A673 (cell line): ENCODE results near the gene SPEF1. TPM values are rescaled to one million over a fixed set of nuclear protein-coding genes. Genes with fewer than 3 reads are reported as not detected.

ENCODE experiments used
- BruUV-seq: library from RNA; stranded (reverse); fragments of 400-500 nt; replicated peaks from 2 replicates; lab custom pipeline; 2021; lab: Mats Ljungman, UMichigan
- CTCF ChIA-PET: fragments of 300-600 bp; sonication (Branson Sonifier 250); formaldehyde crosslinking; loops from one replicate; lab custom pipeline; 2022; ENCODE audit warnings: antibody characterized with exemption; lab: Charles Lee
- POLR2A ChIA-PET: fragments of 300-600 bp; sonication (Branson Sonifier 250); formaldehyde crosslinking; loops from one replicate; lab custom pipeline; 2022; ENCODE audit warnings: antibody characterized with exemption; ENCODE audit not compliant: low non-redundant PET; lab: Charles Lee
- DNase-seq: peaks from one replicate; pipeline ENCODE4 v3.0.0-alpha.2; 2015; ENCODE audit warnings: low spot score
- H3K27ac ChIP-seq: fragments of 200-600 bp; sonication (generic); 2 replicates; pipeline ENCODE4 v1.5.1; 2016; ENCODE audit warnings: mixed run types, low read depth, mild to moderate bottlenecking, mixed read lengths, antibody characterized with exemption, low read length; ENCODE audit not compliant: poor library complexity, severe bottlenecking
- H3K27me3 ChIP-seq: fragments of 200-600 bp; sonication (generic); replicated peaks from 2 replicates; pipeline ENCODE4 v1.6.1; 2017; ENCODE audit warnings: mixed run types, low read depth, mild to moderate bottlenecking, mixed read lengths, antibody characterized with exemption, low read length; ENCODE audit not compliant: insufficient read depth, poor library complexity
- H3K36me3 ChIP-seq: fragments of 200-600 bp; sonication (generic); 2 replicates; pipeline ENCODE4 v1.6.1; 2016; ENCODE audit warnings: mixed run types, mild to moderate bottlenecking, mixed read lengths, antibody characterized with exemption, low read length; ENCODE audit not compliant: insufficient read depth, poor library complexity, severe bottlenecking
- H3K4me1 ChIP-seq: fragments of 200-600 bp; sonication (generic); 2 replicates; pipeline ENCODE4 v1.6.1; 2017; ENCODE audit warnings: mixed run types, mild to moderate bottlenecking, mixed read lengths, antibody characterized with exemption, low read length; ENCODE audit not compliant: insufficient read depth, poor library complexity, severe bottlenecking
- H3K4me3 ChIP-seq: fragments of 200-600 bp; sonication (generic); 2 replicates; pipeline ENCODE4 v1.5.1; 2016; ENCODE audit warnings: low read depth, mixed run types, mild to moderate bottlenecking, mixed read lengths, low read length; ENCODE audit not compliant: poor library complexity, severe bottlenecking
- H3K9me3 ChIP-seq: fragments of 200-600 bp; sonication (generic); 2 replicates; pipeline ENCODE4 v1.6.1; 2016; ENCODE audit warnings: mixed run types, low read depth, mild to moderate bottlenecking, mixed read lengths, antibody characterized with exemption, low read length; ENCODE audit not compliant: poor library complexity, severe bottlenecking
- CTCF ChIP-seq: fragments of 300-800, 200-600 bp; sonication (generic); conservative IDR thresholded peaks from 2 replicates; pipeline ENCODE4 v1.5.1; 2017; ENCODE audit warnings: low read depth, mild to moderate bottlenecking, antibody characterized with exemption, low read length, moderate library complexity, mixed read lengths
- EZH2 ChIP-seq: fragments of 200-600 bp; sonication (generic); IDR thresholded peaks from 2 replicates; pipeline ENCODE4 v1.6.1; 2017; ENCODE audit warnings: borderline replicate concordance, low read depth, mild to moderate bottlenecking, mixed read lengths, antibody characterized with exemption, low read length; ENCODE audit not compliant: poor library complexity, severe bottlenecking
- intact Hi-C: fragments of 100-400 bp; cut with micrococcal nuclease; formaldehyde crosslinking; loops from one replicate; pipeline ENCODE4 v1.10.0; 2022; ENCODE audit not compliant: unreplicated experiment
- total RNA-seq: library from RNA; stranded (reverse); gene quantifications from 2 replicates; pipeline ENCODE4 v1.2.3, GENCODE V29; 2021

Gene SPEF1
- total RNA-seq, 1 experiment from 2014 or later, result 0.49 TPM

DNA sequence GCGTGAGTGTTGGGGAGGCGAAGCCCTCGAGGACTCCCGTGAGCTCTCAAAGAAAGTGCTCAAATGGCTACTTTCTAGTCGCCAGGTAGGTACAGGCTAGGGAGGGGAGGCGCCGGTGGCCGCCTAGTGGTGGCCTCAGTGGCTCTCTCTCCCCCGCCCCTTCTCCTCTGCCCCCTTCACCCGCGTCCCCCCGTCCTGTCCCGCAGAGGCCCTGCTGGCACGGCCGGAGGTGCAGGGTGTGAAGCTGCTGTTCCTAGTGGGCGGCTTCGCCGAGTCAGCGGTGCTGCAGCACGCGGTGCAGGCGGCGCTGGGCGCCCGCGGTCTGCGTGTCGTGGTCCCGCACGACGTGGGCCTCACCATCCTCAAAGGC lies 30.0 kb downstream of the SPEF1 start:
- BruUV-seq, result no TSS peak
- POLR2A ChIA-PET, result no interaction called here
- intact Hi-C loops, result no loop called here
- Histone ChIP-seq H3K36me3 (peaks cover 1% of the 10 kb centered on the region), H3K4me3 (no peak overlapping the region), H3K27me3 (no peaks in the 10 kb centered on the region), H3K27ac (no peak overlapping the region), H3K9me3 (no peaks in the 10 kb centered on the region), H3K4me1 (no peaks in the 10 kb centered on the region)
- DNase-seq, result no peak
- TF ChIP-seq CTCF (no peak), EZH2 (no peak)
- CTCF ChIA-PET, result no interaction called here

GRCh38 chr20:3749689-3750531 lies 31.3 kb downstream of the SPEF1 start:
- H3K4me3 ChIP-seq, result no peak overlapping the region

GRCh38 chr20:3749087-3749688 lies 32.1 kb downstream of the SPEF1 start:
- intact Hi-C loops, result no loop called here
- Histone ChIP-seq H3K27me3 (no peaks in the 10 kb centered on the region), H3K27ac (no peak overlapping the region), H3K4me3 (no peak overlapping the region), H3K4me1 (no peaks in the 10 kb centered on the region), H3K36me3 (no peaks in the 10 kb centered on the region), H3K9me3 (no peaks in the 10 kb centered on the region)
- no TSS peak for BruUV-seq
- no peak for DNase-seq
- TF ChIP-seq CTCF (no peak), EZH2 (no peak)
- ChIA-PET POLR2A (no interaction called here), CTCF (no interaction called here)

More at GRCh38 chr20:3749689-3750531, 31.3 kb downstream of the SPEF1 start:
- no peaks in the 10 kb centered on the region for H3K4me1 ChIP-seq
- H3K36me3 ChIP-seq, result no peaks in the 10 kb centered on the region
- no peaks in the 10 kb centered on the region for H3K27me3 ChIP-seq
- CTCF ChIA-PET, result no interaction called here
- peak; percentile 32 for DNase-seq
- intact Hi-C loops, result no loop called here
- no peaks in the 10 kb centered on the region for H3K9me3 ChIP-seq
- POLR2A ChIA-PET, result no interaction called here
- no peak overlapping the region for H3K27ac ChIP-seq
- BruUV-seq, result no TSS peak
- TF ChIP-seq CTCF, result peak; percentile 45
- TF ChIP-seq EZH2, result no peak
